ENCODE measurements around the gene DLL3.
A peak's percentile ranks its signal among the peaks of the same experiment; 100 is the strongest.

Gene DLL3

GRCh38 chr19:39509233-39509632 is 10.5 kb downstream of the DLL3 start (continued):
- TF ChIP-seq, protein P1, sequence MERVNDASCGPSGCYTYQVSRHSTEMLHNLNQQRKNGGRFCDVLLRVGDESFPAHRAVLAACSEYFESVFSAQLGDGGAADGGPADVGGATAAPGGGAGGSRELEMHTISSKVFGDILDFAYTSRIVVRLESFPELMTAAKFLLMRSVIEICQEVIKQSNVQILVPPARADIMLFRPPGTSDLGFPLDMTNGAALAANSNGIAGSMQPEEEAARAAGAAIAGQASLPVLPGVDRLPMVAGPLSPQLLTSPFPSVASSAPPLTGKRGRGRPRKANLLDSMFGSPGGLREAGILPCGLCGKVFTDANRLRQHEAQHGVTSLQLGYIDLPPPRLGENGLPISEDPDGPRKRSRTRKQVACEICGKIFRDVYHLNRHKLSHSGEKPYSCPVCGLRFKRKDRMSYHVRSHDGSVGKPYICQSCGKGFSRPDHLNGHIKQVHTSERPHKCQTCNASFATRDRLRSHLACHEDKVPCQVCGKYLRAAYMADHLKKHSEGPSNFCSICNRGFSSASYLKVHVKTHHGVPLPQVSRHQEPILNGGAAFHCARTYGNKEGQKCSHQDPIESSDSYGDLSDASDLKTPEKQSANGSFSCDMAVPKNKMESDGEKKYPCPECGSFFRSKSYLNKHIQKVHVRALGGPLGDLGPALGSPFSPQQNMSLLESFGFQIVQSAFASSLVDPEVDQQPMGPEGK (CRISPR knock-in tag; IDR thresholded peaks at IDR 0.05; ENCODE audit: borderline replicate concordance), result no peak
- no peak for TF ChIP-seq ZNF8 (CRISPR knock-in tag; IDR thresholded peaks at IDR 0.05)

DNA sequence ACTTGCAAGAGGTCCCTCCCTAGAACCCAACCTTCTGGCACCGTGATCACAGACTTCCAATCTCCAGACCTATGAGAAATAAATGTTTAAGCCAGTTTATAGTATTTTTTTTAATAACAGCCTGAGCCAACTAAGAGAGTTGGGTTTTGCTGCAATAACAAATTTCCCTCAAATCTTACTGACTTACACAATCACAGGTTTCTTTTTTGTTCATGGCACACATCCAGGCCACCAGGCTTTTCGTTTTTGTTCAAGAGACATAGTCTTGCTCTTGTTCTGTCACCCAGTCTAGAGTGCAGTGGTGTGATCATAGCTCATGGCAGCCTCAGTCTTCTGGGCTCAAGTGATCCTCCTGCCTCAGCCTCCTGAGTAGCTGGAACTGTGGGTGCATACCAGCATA is 14.2 kb downstream of the DLL3 start:
- TF ChIP-seq POU6F1 (CRISPR knock-in tag; IDR thresholded peaks at IDR 0.05; ENCODE audit: borderline replicate concordance, low read depth), result no peak
- no peak for TF ChIP-seq CREB5 (CRISPR knock-in tag; IDR thresholded peaks at IDR 0.05; ENCODE audit: low read depth)
- no peak for TF ChIP-seq SNAI2 (CRISPR knock-in tag; IDR thresholded peaks at IDR 0.05)
- TF ChIP-seq ZC3H10 (CRISPR knock-in tag; IDR thresholded peaks at IDR 0.05), result no peak
- ATAC-seq, result no peak

- TF ChIP-seq, protein P2, sequence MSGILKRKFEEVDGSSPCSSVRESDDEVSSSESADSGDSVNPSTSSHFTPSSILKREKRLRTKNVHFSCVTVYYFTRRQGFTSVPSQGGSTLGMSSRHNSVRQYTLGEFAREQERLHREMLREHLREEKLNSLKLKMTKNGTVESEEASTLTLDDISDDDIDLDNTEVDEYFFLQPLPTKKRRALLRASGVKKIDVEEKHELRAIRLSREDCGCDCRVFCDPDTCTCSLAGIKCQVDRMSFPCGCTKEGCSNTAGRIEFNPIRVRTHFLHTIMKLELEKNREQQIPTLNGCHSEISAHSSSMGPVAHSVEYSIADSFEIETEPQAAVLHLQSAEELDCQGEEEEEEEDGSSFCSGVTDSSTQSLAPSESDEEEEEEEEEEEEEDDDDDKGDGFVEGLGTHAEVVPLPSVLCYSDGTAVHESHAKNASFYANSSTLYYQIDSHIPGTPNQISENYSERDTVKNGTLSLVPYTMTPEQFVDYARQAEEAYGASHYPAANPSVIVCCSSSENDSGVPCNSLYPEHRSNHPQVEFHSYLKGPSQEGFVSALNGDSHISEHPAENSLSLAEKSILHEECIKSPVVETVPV (CRISPR knock-in tag; IDR thresholded peaks at IDR 0.05), result no peak
- TF ChIP-seq CSDC2 (CRISPR knock-in tag; IDR thresholded peaks at IDR 0.05) (no peak), TOX (CRISPR knock-in tag; IDR thresholded peaks at IDR 0.05; ENCODE audit: borderline replicate concordance) (no peak), ESRRG (CRISPR knock-in tag; IDR thresholded peaks at IDR 0.05) (no peak), OSR1 (CRISPR knock-in tag; IDR thresholded peaks at IDR 0.05) (no peak), ZFP30 (CRISPR knock-in tag; IDR thresholded peaks at IDR 0.05) (no peak), ZC3H10 (CRISPR knock-in tag; IDR thresholded peaks at IDR 0.05) (no peak), ARNTL (CRISPR knock-in tag; IDR thresholded peaks at IDR 0.05; ENCODE audit: borderline replicate concordance, low read depth) (no peak), ZNF8 (CRISPR knock-in tag; IDR thresholded peaks at IDR 0.05) (no peak), POU6F1 (CRISPR knock-in tag; IDR thresholded peaks at IDR 0.05; ENCODE audit: borderline replicate concordance, low read depth) (no peak), ZNF70 (CRISPR knock-in tag; IDR thresholded peaks at IDR 0.05) (no peak), TCF4 (CRISPR knock-in tag; IDR thresholded peaks at IDR 0.05; ENCODE audit: borderline replicate concordance) (no peak), ZFP3 (CRISPR knock-in tag; IDR thresholded peaks at IDR 0.05) (no peak), PPARA (CRISPR knock-in tag; IDR thresholded peaks at IDR 0.05; ENCODE audit: borderline replicate concordance) (no peak), RARB (CRISPR knock-in tag; IDR thresholded peaks at IDR 0.05) (no peak), BACH2 (CRISPR knock-in tag; IDR thresholded peaks at IDR 0.05; ENCODE audit: borderline replicate concordance) (no peak), SNAI2 (CRISPR knock-in tag; IDR thresholded peaks at IDR 0.05) (no peak), GLIS3 (CRISPR knock-in tag; IDR thresholded peaks at IDR 0.05) (no peak)
- peak; percentile 65 for ATAC-seq
Observed at GRCh38 chr19:39514840-39515550, 16.2 kb downstream of the DLL3 start, which contains the start of gene SELENOV. SELENOV (plus strand) TSS chr19:39515139; CDS start chr19:39515213, 74 bp downstream.
